Caco-2 (cell line): Measurements from ENCODE around the gene PHTF1. TPM values are rescaled to one million over a fixed set of nuclear protein-coding genes. Genes with fewer than 3 reads are reported as not detected.

Experiments used
- BruUV-seq: library from RNA; stranded (reverse); fragments of 400-500 nt; replicated peaks from 2 replicates; lab custom pipeline; 2021; lab: Mats Ljungman, UMichigan
- CTCF ChIA-PET: fragments of 300-600 bp; sonication (Branson Sonifier 250); formaldehyde crosslinking; loops from one replicate; lab custom pipeline; 2022; ENCODE audit warnings: antibody characterized with exemption; lab: Charles Lee
- POLR2A ChIA-PET: fragments of 300-600 bp; sonication (Branson Sonifier 250); formaldehyde crosslinking; loops from one replicate; lab custom pipeline; 2022; ENCODE audit warnings: antibody characterized with exemption; lab: Charles Lee
- DNase-seq, 2 experiments: peaks; one replicate each; pipeline versions ENCODE4 v3.0.0 to v3.0.0-alpha.2; 2020 to 2022
- H3K27me3 ChIP-seq: replicated peaks from 2 replicates; pipeline ENCODE4 v1.6.0; 2011; ENCODE audit warnings: low read length; ENCODE audit not compliant: control insufficient read depth, insufficient read depth
- H3K36me3 ChIP-seq: 2 replicates; pipeline ENCODE4 v1.5.1; 2011; ENCODE audit warnings: low read length; ENCODE audit not compliant: control insufficient read depth, insufficient read depth
- H3K4me1 ChIP-seq: fragments of 250-450 bp; sonication (Bioruptor Pico); 2 replicates; pipeline ENCODE4 v1.5.1; 2020; ENCODE audit warnings: mild to moderate bottlenecking
- H3K4me3 ChIP-seq: 2 replicates; pipeline ENCODE4 v1.5.1; 2011; ENCODE audit warnings: low read depth, mild to moderate bottlenecking, control low read depth, low read length
- H3K9me3 ChIP-seq: fragments of 250-450 bp; sonication (Bioruptor Pico); 2 replicates; pipeline ENCODE4 v1.5.1; 2020; ENCODE audit warnings: mild to moderate bottlenecking, moderate library complexity
- H3K27ac Mint-ChIP-seq: one replicate; pipeline ENCODE4 v1.8.0; 2022; ENCODE audit warnings: mixed read lengths; ENCODE audit not compliant: unreplicated experiment
- H3K27me3 Mint-ChIP-seq: one replicate; pipeline ENCODE4 v1.8.0; 2022; ENCODE audit warnings: mixed read lengths; ENCODE audit not compliant: insufficient read depth, unreplicated experiment
- H3K36me3 Mint-ChIP-seq: one replicate; pipeline ENCODE4 v1.8.0; 2022; ENCODE audit warnings: mild to moderate bottlenecking, mixed read lengths; ENCODE audit not compliant: insufficient read depth, unreplicated experiment
- H3K4me1 Mint-ChIP-seq: one replicate; pipeline ENCODE4 v1.8.0; 2022; ENCODE audit warnings: low read depth, mixed read lengths; ENCODE audit not compliant: unreplicated experiment
- H3K4me3 Mint-ChIP-seq: one replicate; pipeline ENCODE4 v1.8.0; 2022; ENCODE audit warnings: mild to moderate bottlenecking, moderate library complexity, mixed read lengths; ENCODE audit not compliant: unreplicated experiment
- H3K9me3 Mint-ChIP-seq: one replicate; pipeline ENCODE4 v1.8.0; 2022; ENCODE audit warnings: mixed read lengths; ENCODE audit not compliant: unreplicated experiment
- CTCF ChIP-seq, 2 experiments: fragments of 200-600 bp in 1 of 2; IDR thresholded peaks; 1 replicate in 1 of 2; 2 replicates in 1 of 2; pipeline versions ENCODE4 v1.5.1 to v1.8.0; 2011 to 2022; ENCODE audit warnings: antibody characterized with exemption in 1 of 2, control low read depth in 1 of 2, inconsistent platforms in 1 of 2, low read depth in 1 of 2, low read length in 1 of 2, mild to moderate bottlenecking in 1 of 2, moderate library complexity in 1 of 2; ENCODE audit not compliant: insufficient read depth in 1 of 2, severe bottlenecking in 1 of 2, unreplicated experiment in 1 of 2
- intact Hi-C: fragments of 100-400 bp; cut with micrococcal nuclease; formaldehyde crosslinking; loops from one replicate; pipeline ENCODE4 v1.10.0; 2022; ENCODE audit not compliant: unreplicated experiment
- total RNA-seq: library from RNA; stranded (reverse); gene quantifications from 2 replicates; pipeline ENCODE4 v1.2.3, GENCODE V29; 2022

Gene PHTF1
- total RNA-seq, 1 experiment from 2014 or later: 10.4 TPM

GRCh38 chr1:113800487-113800886, 41.2 kb upstream of the PHTF1 start:
- H3K36me3 Mint-ChIP-seq: peaks cover 10% of the 10 kb centered on the region
- H3K4me3 Mint-ChIP-seq: no peak overlapping the region
- CTCF ChIA-PET: no interaction called here
- no peak for TF ChIP-seq CTCF (IDR thresholded peaks at IDR 0.05; ENCODE audit: insufficient read depth in 1 of 2, low read depth in 1 of 2, low read length in 1 of 2, severe bottlenecking in 1 of 2, unreplicated experiment in 1 of 2)
- no peaks in the 10 kb centered on the region for H3K27me3 Mint-ChIP-seq
- Histone ChIP-seq H3K9me3 (no peaks in the 10 kb centered on the region), H3K4me1 (peaks cover 12% of the 10 kb centered on the region), H3K36me3 (no peaks in the 10 kb centered on the region), H3K4me3 (no peak overlapping the region), H3K27me3 (no peaks in the 10 kb centered on the region)
- H3K27ac Mint-ChIP-seq: no peak overlapping the region
- POLR2A ChIA-PET: no interaction called here
- intact Hi-C loops: loop anchor here (5.0 kb wide), 1 partner anchor 38 kb away; no protein-coding TSS in a partner anchor
- no peak for DNase-seq
- no peaks in the 10 kb centered on the region for H3K9me3 Mint-ChIP-seq
- H3K4me1 Mint-ChIP-seq: no peaks in the 10 kb centered on the region
- BruUV-seq: no TSS peak

GRCh38 chr1:113797472-113797871, 38.2 kb upstream of the PHTF1 start:
- CTCF ChIA-PET: no interaction called here

More at GRCh38 chr1:113797472-113797871, 38.2 kb upstream of the PHTF1 start:
- no peak overlapping the region for H3K27ac Mint-ChIP-seq
- POLR2A ChIA-PET: no interaction called here
- H3K9me3 Mint-ChIP-seq: no peaks in the 10 kb centered on the region
- no peak for TF ChIP-seq CTCF (IDR thresholded peaks at IDR 0.05; ENCODE audit: insufficient read depth in 1 of 2, low read depth in 1 of 2, low read length in 1 of 2, severe bottlenecking in 1 of 2, unreplicated experiment in 1 of 2)
- Histone ChIP-seq H3K36me3 (no peaks in the 10 kb centered on the region), H3K4me1 (peaks cover 12% of the 10 kb centered on the region), H3K4me3 (no peak overlapping the region), H3K9me3 (no peaks in the 10 kb centered on the region), H3K27me3 (no peaks in the 10 kb centered on the region)
- H3K36me3 Mint-ChIP-seq: peaks cover 20% of the 10 kb centered on the region
- no peaks in the 10 kb centered on the region for H3K27me3 Mint-ChIP-seq
- no TSS peak for BruUV-seq
- no peak overlapping the region for H3K4me3 Mint-ChIP-seq
- intact Hi-C loops: no loop called here
- H3K4me1 Mint-ChIP-seq: peaks cover 17% of the 10 kb centered on the region
- DNase-seq: no peak
